OCI-LY3 (cell line): Measurements from ENCODE around the gene PTPRD.

ENCODE experiments used
- H2AFZ ChIP-seq: fragments of 200-600, 300-600 bp; shearing (Covaris generic); 2 replicates; pipeline ENCODE4 v1.6.0; 2014; ENCODE audit warnings: antibody characterized with exemption, low read depth, low read length
- H3K27ac ChIP-seq: fragments of 200-600, 300-600 bp; sonication (generic); 2 replicates; pipeline ENCODE4 v1.5.1; 2014; ENCODE audit warnings: mild to moderate bottlenecking, low read length, moderate library complexity, mixed read lengths
- H3K27me3 ChIP-seq: fragments of 200-600, 300-600 bp; sonication (generic); 2 replicates; pipeline ENCODE4 v1.6.1; 2014; ENCODE audit warnings: low read depth, low read length, mixed read lengths
- H3K36me3 ChIP-seq: fragments of 200-600, 300-600 bp; sonication (generic); replicated peaks from 2 replicates; pipeline ENCODE3; 2014; ENCODE audit warnings: low read depth, low read length, mixed read lengths
- H3K4me1 ChIP-seq: fragments of 300-600, 200-600 bp; sonication (generic); 2 replicates; pipeline ENCODE4 v1.6.1; 2014; ENCODE audit warnings: low read length, mixed read lengths
- H3K4me2 ChIP-seq: fragments of 200-600, 300-600 bp; sonication (generic); 2 replicates; pipeline ENCODE4 v1.6.1; 2014; ENCODE audit warnings: low read length, mixed read lengths
- H3K4me3 ChIP-seq: fragments of 300-600, 200-600 bp; sonication (generic); 2 replicates; pipeline ENCODE4 v1.5.1; 2014; ENCODE audit warnings: antibody characterized with exemption, mild to moderate bottlenecking, low read length, moderate library complexity
- H3K79me2 ChIP-seq: fragments of 300-600, 200-600 bp; shearing (Covaris generic); 2 replicates; pipeline ENCODE4 v1.6.1; 2014; ENCODE audit warnings: mild to moderate bottlenecking, low read length, mixed read lengths
- H3K9ac ChIP-seq: fragments of 300-600, 200-600 bp; shearing (Covaris generic); 2 replicates; pipeline ENCODE4 v1.6.0; 2014; ENCODE audit warnings: mild to moderate bottlenecking, low read length, moderate library complexity
- H3K9me3 ChIP-seq: fragments of 200-600, 300-600 bp; shearing (Covaris generic); 2 replicates; pipeline ENCODE4 v1.6.1; 2014; ENCODE audit warnings: low read length, mixed read lengths; ENCODE audit not compliant: insufficient read depth
- H4K20me1 ChIP-seq: fragments of 200-600, 300-600 bp; sonication (generic); 2 replicates; pipeline ENCODE4 v1.6.1; 2016; ENCODE audit warnings: low read length, mixed read lengths; ENCODE audit not compliant: insufficient read depth
- CTCF ChIP-seq: fragments of 200-600, 300-600 bp; sonication (generic); IDR thresholded peaks from 2 replicates; pipeline ENCODE4 v1.5.1; 2014; ENCODE audit warnings: antibody characterized with exemption, low read length, low read depth
- EZH2phosphoT487 ChIP-seq: fragments of 200-600 bp; shearing (Covaris generic); IDR thresholded peaks from 2 replicates; pipeline ENCODE4 v1.6.1; 2018; ENCODE audit warnings: antibody characterized with exemption, mixed run types, low read depth

PTPRD gene

DNA sequence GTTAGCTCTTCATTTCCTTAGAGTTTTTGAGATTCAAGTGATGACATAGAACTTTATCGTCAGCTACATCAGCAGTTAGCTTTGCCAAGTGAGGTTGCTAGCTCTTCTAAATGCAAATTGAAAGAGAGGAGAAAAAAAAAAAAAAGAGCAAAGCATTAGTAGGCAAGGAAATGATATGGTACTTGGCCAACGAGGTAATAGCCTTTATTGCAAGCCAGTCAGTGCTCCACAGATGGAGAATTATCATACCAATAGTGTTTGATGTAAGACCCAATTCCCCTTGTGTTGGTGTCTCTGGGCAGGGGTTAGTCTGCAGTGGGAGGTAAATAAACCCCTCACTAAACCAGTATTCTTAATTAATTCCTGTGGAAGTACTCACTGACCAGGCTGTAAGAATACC is 992.1 kb downstream of the PTPRD start:
- no peak for TF ChIP-seq CTCF
- H3K4me3 ChIP-seq = no peak overlapping the region

GRCh38 chr9:9615086-9615485 is 997.7 kb downstream of the PTPRD start:
- no peaks in the 10 kb centered on the region for H3K27me3 ChIP-seq
- peaks cover 21% of the 10 kb centered on the region for H3K4me1 ChIP-seq
- no peak overlapping the region for H3K4me3 ChIP-seq
- no peak overlapping the region for H3K4me2 ChIP-seq
- no peaks in the 10 kb centered on the region for H3K9me3 ChIP-seq
- TF ChIP-seq EZH2phosphoT487 (no peak), CTCF (no peak)
- H4K20me1 ChIP-seq = no peaks in the 10 kb centered on the region
- no peak overlapping the region for H3K9ac ChIP-seq
- no peaks in the 10 kb centered on the region for H3K79me2 ChIP-seq
- no peak overlapping the region for H3K27ac ChIP-seq
- H3K36me3 ChIP-seq = no peaks in the 10 kb centered on the region
- H2AFZ ChIP-seq = no peak overlapping the region

More for the DNA sequence above, 992.1 kb downstream of the PTPRD start:
- peaks cover 13% of the 10 kb centered on the region for H3K4me1 ChIP-seq
- no peaks in the 10 kb centered on the region for H4K20me1 ChIP-seq
- no peaks in the 10 kb centered on the region for H3K79me2 ChIP-seq
- H3K36me3 ChIP-seq = no peaks in the 10 kb centered on the region
- H2AFZ ChIP-seq = no peak overlapping the region
- no peaks in the 10 kb centered on the region for H3K27me3 ChIP-seq
- H3K27ac ChIP-seq = no peak overlapping the region
- no peak overlapping the region for H3K4me2 ChIP-seq
- H3K9me3 ChIP-seq = no peaks in the 10 kb centered on the region
- no peak overlapping the region for H3K9ac ChIP-seq

DNA sequence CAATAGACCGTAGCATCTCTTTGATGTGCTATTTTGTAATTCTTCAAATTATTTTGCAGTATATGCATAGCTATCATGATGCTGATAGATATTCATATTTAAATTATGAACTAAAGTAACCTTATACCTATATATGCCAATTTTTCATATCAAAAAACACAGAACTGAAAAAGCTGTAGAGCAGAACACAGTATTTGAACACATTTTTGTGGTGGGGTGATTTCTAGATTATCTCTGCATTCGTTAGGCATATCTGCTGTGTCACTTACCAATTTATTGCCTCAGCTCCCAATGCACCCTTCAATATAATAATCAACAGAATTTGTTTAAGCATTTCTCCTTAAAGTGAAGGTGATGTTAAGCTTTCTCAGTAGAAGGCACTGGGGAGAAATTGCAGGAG is 998.2 kb downstream of the PTPRD start:
- Histone ChIP-seq H3K9me3 (no peaks in the 10 kb centered on the region), H3K4me2 (no peak overlapping the region), H3K4me3 (no peak overlapping the region), H2AFZ (no peak overlapping the region), H3K27ac (no peak overlapping the region), H3K9ac (no peak overlapping the region), H4K20me1 (no peaks in the 10 kb centered on the region), H3K4me1 (peaks cover 21% of the 10 kb centered on the region), H3K36me3 (no peaks in the 10 kb centered on the region), H3K79me2 (no peaks in the 10 kb centered on the region), H3K27me3 (no peaks in the 10 kb centered on the region)
- TF ChIP-seq EZH2phosphoT487 = no peak
- TF ChIP-seq CTCF = no peak

DNA sequence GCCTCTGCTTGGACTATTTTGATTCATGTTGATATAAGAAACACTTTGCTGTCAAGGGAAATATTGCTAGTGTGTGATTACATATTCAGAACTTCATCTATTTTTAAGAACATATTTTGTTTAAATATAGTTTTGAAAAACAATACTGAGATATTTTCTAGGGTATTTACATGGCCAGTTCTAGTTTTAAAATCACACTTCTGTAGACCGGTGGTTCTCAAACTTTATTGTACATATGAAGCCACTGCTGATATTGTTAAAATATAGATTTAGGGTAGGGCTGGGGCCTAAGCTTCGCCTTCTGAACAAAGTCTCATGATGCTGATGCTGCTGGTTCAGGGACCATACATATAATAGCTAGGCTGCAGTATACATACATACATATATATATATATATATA is 1000.0 kb downstream of the PTPRD start:
- Histone ChIP-seq H3K4me3 (no peak overlapping the region), H3K27me3 (no peaks in the 10 kb centered on the region), H2AFZ (no peak overlapping the region), H3K36me3 (no peaks in the 10 kb centered on the region), H3K4me1 (peaks cover 21% of the 10 kb centered on the region), H4K20me1 (no peaks in the 10 kb centered on the region), H3K79me2 (no peaks in the 10 kb centered on the region), H3K9ac (no peak overlapping the region), H3K9me3 (no peaks in the 10 kb centered on the region), H3K4me2 (0 out of 2 replicates have a peak overlapping the region, but pooled peaks have one; percentile 20), H3K27ac (peak overlapping the region; percentile 20; the same call in 1 of the 2 replicates)
- TF ChIP-seq EZH2phosphoT487 = no peak
- no peak for TF ChIP-seq CTCF
